Heart left ventricle (tissue), 13 donors: Measurements from ENCODE around the gene HPRT1.

Experiments used
- POLR2A ChIP-seq, 2 donors: fragments of 450-650 bp; IDR thresholded peaks; one replicate each; pipeline ENCODE4 v1.6.1; 2017; ENCODE audit warnings: antibody characterized with exemption in 2 of 2, mild to moderate bottlenecking in 2 of 2, moderate library complexity in 2 of 2
- TF ChIP-seq, protein P1 (sequence below), 12 donors: fragments of 200-600 bp; sonication (generic) in 4 of 12; IDR thresholded peaks; one replicate each; pipeline versions ENCODE4 v1.5.0 to v1.8.0; 2018 to 2022; ENCODE audit warnings: antibody characterized with exemption in 12 of 12, mild to moderate bottlenecking in 5 of 12
- donor health status: ischemic (EF 13 %, LVEDD 7.1; RV severe dilation, severe dysfunction).
- donor health status: DM: no; HTN: yes; CAD: no.
- donor health status: DM: no; HTN: no; CAD: no.
- donor health status: ischemic (EF 25% LVEDD 6.9; RV normal size, moderate dysfunction).
- donor health status: ischemic (EF 25% LVEDD 5.7; RV mildly dilated, moderate dysfunction).
- donor health status: ischemic (EF 35%, LVEDD 5.7; RV mildly dilated, moderate dysfunction).
- donor health status: nonischemic (EF 11% LVEDD 7.7; RV severe dilation, severe dysfunction).
- donor health status: DM: yes; HTN: yes; CAD: no.
- donor health status: PGD.
- donor health status: ischemic (EF 29% LVEDD 5.4; RV normal size, mild dysfunction).
- donor health status: nonischemic (EF 23%, LVEDD 6.1; RV moderate dilation, normal function).

GRCh38 chrX:134541906-134542305 lies 81.9 kb downstream of the HPRT1 start:
- TF ChIP-seq, protein P1, sequence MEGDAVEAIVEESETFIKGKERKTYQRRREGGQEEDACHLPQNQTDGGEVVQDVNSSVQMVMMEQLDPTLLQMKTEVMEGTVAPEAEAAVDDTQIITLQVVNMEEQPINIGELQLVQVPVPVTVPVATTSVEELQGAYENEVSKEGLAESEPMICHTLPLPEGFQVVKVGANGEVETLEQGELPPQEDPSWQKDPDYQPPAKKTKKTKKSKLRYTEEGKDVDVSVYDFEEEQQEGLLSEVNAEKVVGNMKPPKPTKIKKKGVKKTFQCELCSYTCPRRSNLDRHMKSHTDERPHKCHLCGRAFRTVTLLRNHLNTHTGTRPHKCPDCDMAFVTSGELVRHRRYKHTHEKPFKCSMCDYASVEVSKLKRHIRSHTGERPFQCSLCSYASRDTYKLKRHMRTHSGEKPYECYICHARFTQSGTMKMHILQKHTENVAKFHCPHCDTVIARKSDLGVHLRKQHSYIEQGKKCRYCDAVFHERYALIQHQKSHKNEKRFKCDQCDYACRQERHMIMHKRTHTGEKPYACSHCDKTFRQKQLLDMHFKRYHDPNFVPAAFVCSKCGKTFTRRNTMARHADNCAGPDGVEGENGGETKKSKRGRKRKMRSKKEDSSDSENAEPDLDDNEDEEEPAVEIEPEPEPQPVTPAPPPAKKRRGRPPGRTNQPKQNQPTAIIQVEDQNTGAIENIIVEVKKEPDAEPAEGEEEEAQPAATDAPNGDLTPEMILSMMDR (IDR thresholded peaks at IDR 0.05): no peak
- TF ChIP-seq POLR2A (IDR thresholded peaks at IDR 0.05): no peak
